ENCODE results near the gene UGT1A6.
"Not testable (repeated sequence)": the region's sequence is repeated elsewhere in the genome, so short reads cannot be mapped to it uniquely, and the experiment has no call there.

DNA sequence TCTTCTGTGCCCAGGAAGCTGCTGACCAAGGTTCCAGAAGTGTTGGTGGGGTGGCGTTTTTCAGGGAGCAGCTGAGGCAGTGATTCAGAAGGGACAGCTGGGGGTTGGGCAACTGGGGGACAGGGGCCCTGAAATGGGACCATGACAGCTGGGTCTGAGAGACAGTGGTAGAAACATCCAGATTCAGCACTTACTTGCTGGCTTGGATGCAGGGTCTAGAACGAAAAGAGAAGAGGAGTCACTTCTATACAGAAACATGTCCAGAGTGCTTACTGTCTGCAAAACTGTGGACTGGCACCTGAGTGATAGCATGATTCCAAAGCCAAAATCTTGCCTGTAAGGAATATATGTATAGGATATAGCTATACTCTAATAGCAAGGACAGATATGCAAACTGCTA is 53.1 kb downstream of the UGT1A6 start:
- not testable (repeated sequence) for TF ChIP-seq POLR2A (IDR thresholded peaks at IDR 0.05)
- TF ChIP-seq, protein P1, sequence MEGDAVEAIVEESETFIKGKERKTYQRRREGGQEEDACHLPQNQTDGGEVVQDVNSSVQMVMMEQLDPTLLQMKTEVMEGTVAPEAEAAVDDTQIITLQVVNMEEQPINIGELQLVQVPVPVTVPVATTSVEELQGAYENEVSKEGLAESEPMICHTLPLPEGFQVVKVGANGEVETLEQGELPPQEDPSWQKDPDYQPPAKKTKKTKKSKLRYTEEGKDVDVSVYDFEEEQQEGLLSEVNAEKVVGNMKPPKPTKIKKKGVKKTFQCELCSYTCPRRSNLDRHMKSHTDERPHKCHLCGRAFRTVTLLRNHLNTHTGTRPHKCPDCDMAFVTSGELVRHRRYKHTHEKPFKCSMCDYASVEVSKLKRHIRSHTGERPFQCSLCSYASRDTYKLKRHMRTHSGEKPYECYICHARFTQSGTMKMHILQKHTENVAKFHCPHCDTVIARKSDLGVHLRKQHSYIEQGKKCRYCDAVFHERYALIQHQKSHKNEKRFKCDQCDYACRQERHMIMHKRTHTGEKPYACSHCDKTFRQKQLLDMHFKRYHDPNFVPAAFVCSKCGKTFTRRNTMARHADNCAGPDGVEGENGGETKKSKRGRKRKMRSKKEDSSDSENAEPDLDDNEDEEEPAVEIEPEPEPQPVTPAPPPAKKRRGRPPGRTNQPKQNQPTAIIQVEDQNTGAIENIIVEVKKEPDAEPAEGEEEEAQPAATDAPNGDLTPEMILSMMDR (IDR thresholded peaks at IDR 0.05): not testable (repeated sequence)

All from right lobe of liver (tissue), 4 donors.